ENCODE results near the gene KCNK4.
A peak's percentile ranks its signal among the peaks of the same experiment; 100 is the strongest.

The KCNK4 gene

GRCh38 chr11:64331569-64332371, 40.7 kb downstream of the KCNK4 start:
- peak in 1 of 2 experiments; percentile 46 for DNase-seq

- no peak for DNase-seq
These were observed 42.5 kb downstream of the KCNK4 start for GRCh38 chr11:64333556-64333955.

GRCh38 chr11:64334764-64335735, 43.9 kb downstream of the KCNK4 start:
- DNase-seq: peak; percentile 91 to 95

- no peak for DNase-seq
These were observed 46.6 kb downstream of the KCNK4 start for GRCh38 chr11:64337538-64338249.

GRCh38 chr11:64338716-64339115, 47.6 kb downstream of the KCNK4 start:
- DNase-seq: no peak

- no peak for DNase-seq
These were observed 48.2 kb downstream of the KCNK4 start for GRCh38 chr11:64339286-64339685.

GRCh38 chr11:64339754-64340408, 48.8 kb downstream of the KCNK4 start, which contains the start of gene CCDC88B:
CCDC88B (plus strand) TSS chr11:64340204; CDS start chr11:64340267, 63 bp downstream.
- no peak for DNase-seq

- peak in 1 of 2 experiments; percentile 60 for DNase-seq
These were observed 49.7 kb downstream of the KCNK4 start for GRCh38 chr11:64340671-64341335.

- DNase-seq: no peak
These were observed 50.3 kb downstream of the KCNK4 start for GRCh38 chr11:64341429-64341828.

GRCh38 chr11:64341851-64342791, 51.0 kb downstream of the KCNK4 start:
- peak; percentile 70 to 95 for DNase-seq

GRCh38 chr11:64342869-64343745, 52.0 kb downstream of the KCNK4 start:
- peak in 1 of 2 experiments; percentile 73 for DNase-seq

GRCh38 chr11:64343767-64344559, 52.9 kb downstream of the KCNK4 start:
- DNase-seq: peak; percentile 20 to 72

GRCh38 chr11:64344787-64345186, 53.7 kb downstream of the KCNK4 start:
- DNase-seq: no peak

- no peak for DNase-seq
These were observed 56.2 kb downstream of the KCNK4 start for GRCh38 chr11:64347193-64347867.

- DNase-seq: peak in 1 of 2 experiments; percentile 53
These were observed 57.4 kb downstream of the KCNK4 start for GRCh38 chr11:64348383-64349024.

- no peak for DNase-seq
These were observed 57.9 kb downstream of the KCNK4 start for GRCh38 chr11:64349025-64349387.

- no peak for DNase-seq
These were observed 58.3 kb downstream of the KCNK4 start for GRCh38 chr11:64349404-64349803.
